Neuronal stem cell (in vitro differentiated cells): Measurements from ENCODE around the gene FOXD4L6. TPM values are rescaled to one million over a fixed set of nuclear protein-coding genes. Genes with fewer than 3 reads are reported as not detected.
"Not testable (repeated sequence)": the region's sequence is repeated elsewhere in the genome, so short reads cannot be mapped to it uniquely, and the experiment has no call there.

Source experiments
- DNase-seq: peaks from one replicate; pipeline ENCODE4 v3.0.0-alpha.2; 2013; ENCODE audit warnings: low spot score
- H2AFZ ChIP-seq: one replicate; pipeline ENCODE4 v1.6.1; 2013; ENCODE audit warnings: mild to moderate bottlenecking, low read length, inconsistent platforms
- H2AK5ac ChIP-seq: 2 replicates; pipeline ENCODE4 v1.6.1; 2013; ENCODE audit warnings: low read depth, mild to moderate bottlenecking, inconsistent platforms, low read length, moderate library complexity, mixed read lengths
- H2BK120ac ChIP-seq: 2 replicates; pipeline ENCODE4 v1.6.1; 2013; ENCODE audit warnings: low read depth, mild to moderate bottlenecking, inconsistent platforms, low read length, moderate library complexity, mixed read lengths
- H2BK12ac ChIP-seq: one replicate; pipeline ENCODE4 v1.6.1; 2013; ENCODE audit warnings: low read length, inconsistent platforms
- H2BK15ac ChIP-seq: 2 replicates; pipeline ENCODE4 v1.6.1; 2013; ENCODE audit warnings: mild to moderate bottlenecking, low read length, inconsistent platforms, mixed read lengths
- H2BK5ac ChIP-seq: one replicate; pipeline ENCODE4 v1.6.1; 2013; ENCODE audit warnings: inconsistent platforms, mild to moderate bottlenecking, low read length, moderate library complexity
- H3K14ac ChIP-seq: one replicate; pipeline ENCODE4 v1.6.1; 2013; ENCODE audit warnings: low read length, inconsistent platforms
- H3K18ac ChIP-seq: 2 replicates; pipeline ENCODE4 v1.6.1; 2013; ENCODE audit warnings: low read length, inconsistent platforms
- H3K23ac ChIP-seq: 2 replicates; pipeline ENCODE4 v1.6.1; 2013; ENCODE audit warnings: low read depth, mild to moderate bottlenecking, mixed read lengths, low read length, inconsistent platforms; ENCODE audit not compliant: poor library complexity
- H3K27ac ChIP-seq: replicated peaks from 3 replicates; pipeline ENCODE4 v1.5.1; 2013; ENCODE audit warnings: low read length, inconsistent platforms
- H3K27me3 ChIP-seq, 3 experiments: 2 replicates each; pipeline ENCODE4 v1.6.1; 2013; ENCODE audit warnings: low read length in 3 of 3, mild to moderate bottlenecking in 2 of 3, inconsistent platforms in 1 of 3, low read depth in 1 of 3, mixed read lengths in 1 of 3, moderate library complexity in 1 of 3; ENCODE audit not compliant: control insufficient read depth in 3 of 3, insufficient read depth in 3 of 3
- H3K36me3 ChIP-seq, 2 donors: replicated peaks in 1 of 2; 2 replicates each; pipeline ENCODE4 v1.6.1; 2013; ENCODE audit warnings: low read length in 2 of 2; ENCODE audit not compliant: control insufficient read depth in 2 of 2, insufficient read depth in 2 of 2
- H3K4ac ChIP-seq: 2 replicates; pipeline ENCODE4 v1.6.1; 2013; ENCODE audit warnings: inconsistent platforms, mild to moderate bottlenecking, low read length, moderate library complexity
- H3K4me1 ChIP-seq, 2 donors: 1 replicate in 1 of 2; 2 replicates in 1 of 2; pipeline ENCODE4 v1.6.1; 2013; ENCODE audit warnings: low read length in 2 of 2, low read depth in 1 of 2; ENCODE audit not compliant: control insufficient read depth in 2 of 2, insufficient read depth in 1 of 2
- H3K4me2 ChIP-seq: one replicate; pipeline ENCODE4 v1.6.1; 2013; ENCODE audit warnings: mild to moderate bottlenecking, low read length, inconsistent platforms; ENCODE audit not compliant: insufficient read depth, poor library complexity, severe bottlenecking
- H3K4me3 ChIP-seq, 2 donors: 2 replicates each; pipeline ENCODE4 v1.5.1; 2013; ENCODE audit warnings: low read length in 2 of 2, mild to moderate bottlenecking in 2 of 2, inconsistent platforms in 1 of 2, moderate library complexity in 1 of 2
- H3K79me1 ChIP-seq: one replicate; pipeline ENCODE4 v1.6.1; 2013; ENCODE audit warnings: low read depth, mild to moderate bottlenecking, inconsistent platforms, low read length, moderate library complexity
- H3K9ac ChIP-seq: one replicate; pipeline ENCODE4 v1.6.1; 2013; ENCODE audit warnings: mild to moderate bottlenecking, low read depth, low read length, inconsistent platforms; ENCODE audit not compliant: poor library complexity
- H3K9me3 ChIP-seq, 2 donors: replicated peaks in 1 of 2; 2 replicates each; pipeline versions ENCODE3 to v1.6.1; 2013; ENCODE audit warnings: low read length in 2 of 2, mild to moderate bottlenecking in 2 of 2, inconsistent platforms in 1 of 2, low read depth in 1 of 2, mixed read lengths in 1 of 2, moderate library complexity in 1 of 2; ENCODE audit not compliant: control insufficient read depth in 2 of 2, insufficient read depth in 1 of 2
- H4K8ac ChIP-seq: one replicate; pipeline ENCODE4 v1.6.1; 2013; ENCODE audit warnings: low read depth, mild to moderate bottlenecking, inconsistent platforms, low read length, moderate library complexity
- H4K91ac ChIP-seq: one replicate; pipeline ENCODE4 v1.6.1; 2013; ENCODE audit warnings: low read length, low read depth, mild to moderate bottlenecking, inconsistent platforms; ENCODE audit not compliant: poor library complexity
- WGBS, 2 donors: extraction: QIAGEN DNeasy Blood & Tissue Kit; methylation state at CpG; one replicate each; pipeline ENCODE4 v1.1.7; 2013; ENCODE audit warnings: missing lambda C conversion rate in 2 of 2, mixed read lengths in 1 of 2; ENCODE audit not compliant: insufficient read length in 2 of 2, insufficient replicate concordance in 1 of 2; ENCODE audit errors: extremely low coverage in 2 of 2; 5-methylcytosine and 5-hydroxymethylcytosine counted together
- polyA plus RNA-seq, 2 experiments: library from polyadenylated mRNA; stranded (reverse); fragments of 200-250 nt; gene quantifications; one replicate each; pipeline ENCODE4 v1.2.3, GENCODE V29; 2013

The FOXD4L6 gene
- not detected for polyA plus RNA-seq (2013, experiment 1 of 2)
- polyA plus RNA-seq (2013, experiment 2 of 2) = 0.01 TPM

DNA sequence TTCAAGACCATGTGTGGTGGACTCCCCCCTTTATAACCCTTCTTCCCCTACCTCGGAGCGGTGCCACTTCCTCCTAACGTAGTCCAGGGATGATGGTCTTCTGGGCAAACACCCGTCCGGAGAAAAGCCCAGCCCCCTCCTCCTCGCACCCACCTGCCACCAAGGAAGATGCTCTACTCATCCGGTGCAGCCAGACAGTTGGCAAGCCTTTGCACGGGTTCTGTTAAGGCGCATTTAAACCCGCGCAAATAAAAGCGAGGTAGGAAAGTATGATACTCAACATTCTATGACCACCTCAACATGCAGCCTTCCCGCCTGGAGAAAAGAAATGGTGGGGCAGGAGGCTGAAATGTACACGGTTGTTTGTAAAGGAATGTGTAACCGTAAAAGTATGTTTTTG, at the start of gene FOXD4L6:
Gene FOXD4L6 (minus strand): TSS at position 101 of the 400 bp plus-strand sequence. CDS start 298 bp downstream, outside the sequence.
- H3K4ac ChIP-seq, H3K36me3 ChIP-seq, H3K79me1 ChIP-seq, H3K23ac ChIP-seq, H3K14ac ChIP-seq, H3K9me3 ChIP-seq, H2AFZ ChIP-seq, H3K4me3 ChIP-seq, H4K8ac ChIP-seq, H2BK15ac ChIP-seq, H2BK5ac ChIP-seq, H2AK5ac ChIP-seq, DNase-seq, H3K4me2 ChIP-seq, H3K9ac ChIP-seq, H2BK12ac ChIP-seq, H3K27me3 ChIP-seq, H2BK120ac ChIP-seq, H4K91ac ChIP-seq, H3K4me1 ChIP-seq, H3K18ac ChIP-seq, H3K27ac ChIP-seq: not testable (repeated sequence)
- WGBS, 2 donors = no CpG with 5 or more reads among the region's 15 CpGs

DNA sequence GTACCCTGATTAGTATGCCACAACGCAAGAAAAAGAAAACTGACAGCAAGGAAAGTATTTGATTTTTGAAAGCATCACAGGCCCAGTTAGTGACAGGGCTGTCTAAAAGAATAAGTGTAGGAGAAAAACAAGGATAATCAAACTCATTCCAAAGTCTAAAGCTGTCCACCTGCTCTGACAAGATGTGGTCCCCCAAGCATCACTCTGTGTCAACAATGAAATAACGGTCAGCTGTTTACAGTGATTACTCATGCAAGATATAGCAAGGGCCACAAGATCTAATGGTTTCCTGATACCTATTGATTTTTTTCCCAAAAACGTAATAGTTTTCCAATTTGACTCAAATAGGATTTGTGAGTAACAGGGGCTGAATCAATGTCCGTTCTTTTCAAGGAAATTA, 46.5 kb upstream of the FOXD4L6 start:
- H3K4me2 ChIP-seq, H2BK15ac ChIP-seq, H3K9ac ChIP-seq, H3K18ac ChIP-seq, H2AFZ ChIP-seq, H4K91ac ChIP-seq, H2BK12ac ChIP-seq, DNase-seq, H2BK5ac ChIP-seq, H3K23ac ChIP-seq, H2BK120ac ChIP-seq, H3K27me3 ChIP-seq, H4K8ac ChIP-seq, H3K36me3 ChIP-seq, H2AK5ac ChIP-seq, H3K9me3 ChIP-seq, H3K4ac ChIP-seq, H3K79me1 ChIP-seq, H3K4me3 ChIP-seq, H3K14ac ChIP-seq, H3K27ac ChIP-seq, H3K4me1 ChIP-seq: not testable (repeated sequence)
- WGBS, 2 donors = no CpG with 5 or more reads among the region's 4 CpGs

DNA sequence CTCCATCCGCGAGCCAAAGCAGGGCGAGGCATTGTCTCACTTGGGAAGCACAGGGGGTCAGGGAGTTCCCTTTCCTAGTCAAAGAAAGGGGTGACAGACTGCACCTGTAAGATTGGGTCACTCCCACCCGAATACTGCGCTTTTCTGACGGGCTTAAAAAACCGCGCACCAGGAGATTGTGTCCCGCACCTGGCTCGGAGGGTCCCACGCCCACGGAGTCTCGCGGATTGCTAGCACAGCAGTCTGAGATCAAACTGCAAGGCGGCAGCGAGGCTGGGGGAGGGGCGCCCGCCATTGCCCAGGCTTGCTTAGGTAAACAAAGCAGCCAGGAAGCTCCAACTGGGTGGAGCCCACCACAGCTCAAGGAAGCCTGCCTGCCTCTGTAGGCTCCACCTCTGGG, 21.6 kb upstream of the FOXD4L6 start:
- not testable (repeated sequence) for H3K27me3 ChIP-seq, H3K4me3 ChIP-seq, H4K91ac ChIP-seq, H3K27ac ChIP-seq, H3K9me3 ChIP-seq, H3K79me1 ChIP-seq, H2AK5ac ChIP-seq, H3K4ac ChIP-seq, H3K36me3 ChIP-seq, H2BK120ac ChIP-seq, H2BK15ac ChIP-seq, H2BK12ac ChIP-seq, H3K18ac ChIP-seq, DNase-seq, H3K23ac ChIP-seq, H3K4me2 ChIP-seq, H3K14ac ChIP-seq, H3K9ac ChIP-seq, H2BK5ac ChIP-seq, H2AFZ ChIP-seq, H4K8ac ChIP-seq, H3K4me1 ChIP-seq
- WGBS, 2 donors = no CpG with 5 or more reads among the region's 18 CpGs

DNA sequence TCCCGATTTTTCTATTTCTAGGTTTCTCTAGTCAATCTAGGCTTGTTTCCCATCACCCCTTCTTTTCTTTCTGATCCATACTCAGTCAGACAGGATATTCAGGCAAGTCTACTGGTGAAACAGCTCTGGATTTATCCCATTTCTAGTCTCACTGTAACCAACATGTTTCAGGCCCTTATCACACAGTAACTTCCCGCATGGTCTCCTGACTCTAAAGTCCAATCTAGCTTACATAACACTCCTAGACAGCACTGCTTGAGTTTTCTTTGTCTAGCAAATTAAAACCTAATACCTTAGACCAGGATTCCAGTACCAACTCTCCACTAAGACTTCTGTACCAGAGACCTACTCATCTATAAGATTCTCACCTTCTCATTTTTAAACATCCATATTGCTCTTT, 13.4 kb upstream of the FOXD4L6 start:
- H3K14ac ChIP-seq, H3K27ac ChIP-seq, H3K18ac ChIP-seq, H4K8ac ChIP-seq, H3K4me2 ChIP-seq, H2AFZ ChIP-seq, H3K4me1 ChIP-seq, H3K9me3 ChIP-seq, H2BK120ac ChIP-seq, H3K4ac ChIP-seq, H3K27me3 ChIP-seq, H3K9ac ChIP-seq, H3K79me1 ChIP-seq, H3K23ac ChIP-seq, DNase-seq, H2BK5ac ChIP-seq, H3K4me3 ChIP-seq, H2BK12ac ChIP-seq, H3K36me3 ChIP-seq, H2BK15ac ChIP-seq, H2AK5ac ChIP-seq, H4K91ac ChIP-seq: not testable (repeated sequence)
- no CpG with 5 or more reads among the region's 2 CpGs for WGBS, 2 donors
